BLaER1 (cell line): Measurements from ENCODE around the gene TFE3.

Experiments used
- H3K27ac ChIP-seq: shearing (Covaris generic); formaldehyde crosslinking; 2 replicates; pipeline ENCODE4 v1.8.1; 2022
- H3K27me3 ChIP-seq: shearing (Covaris generic); formaldehyde crosslinking; 2 replicates; pipeline ENCODE4 v1.8.1; 2022
- H3K36me3 ChIP-seq: shearing (Covaris generic); formaldehyde crosslinking; 2 replicates; pipeline ENCODE4 v1.8.1; 2022
- H3K4me1 ChIP-seq: shearing (Covaris generic); formaldehyde crosslinking; 2 replicates; pipeline ENCODE4 v1.8.1; 2022
- H3K4me2 ChIP-seq: shearing (Covaris generic); formaldehyde crosslinking; 2 replicates; pipeline ENCODE4 v1.8.1; 2022
- H3K4me3 ChIP-seq: shearing (Covaris generic); formaldehyde crosslinking; 2 replicates; pipeline ENCODE4 v1.8.1; 2022
- H3K9ac ChIP-seq: shearing (Covaris generic); formaldehyde crosslinking; 2 replicates; pipeline ENCODE4 v1.8.1; 2022
- H3K9me3 ChIP-seq: shearing (Covaris generic); formaldehyde crosslinking; 2 replicates; pipeline ENCODE4 v1.8.1; 2022
- H4K20me1 ChIP-seq: shearing (Covaris generic); formaldehyde crosslinking; 2 replicates; pipeline ENCODE4 v1.8.1; 2022
- Cebpa-rat ChIP-seq: shearing (Covaris generic); IDR thresholded peaks from 2 replicates; pipeline ENCODE4 v1.8.1; 2022

Gene TFE3

DNA sequence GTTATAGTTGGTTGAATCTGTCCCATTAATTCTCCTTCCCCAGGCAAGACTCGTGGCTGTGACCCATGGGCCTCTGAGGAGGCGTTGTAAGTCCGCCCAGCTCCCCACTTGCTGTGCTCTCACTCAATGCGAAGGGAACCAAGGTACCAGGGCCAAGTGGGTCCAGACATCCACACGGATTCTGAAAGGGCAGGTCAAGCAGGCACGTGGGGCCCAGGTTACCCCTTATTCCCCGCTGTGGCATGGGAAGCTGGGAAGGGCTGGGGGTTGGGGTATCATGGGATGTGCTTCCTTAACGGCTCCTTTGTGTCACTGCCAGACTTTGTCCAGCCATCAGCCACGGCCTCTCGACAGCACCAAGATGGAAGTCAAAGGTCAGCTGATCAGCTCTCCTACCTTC is 18.8 kb upstream of the TFE3 start:
- peaks cover 46% of the 10 kb centered on the region; the same call in 1 of the 2 replicates for H3K27me3 ChIP-seq
- TF ChIP-seq Cebpa-rat, result no peak
- no peak overlapping the region for H3K27ac ChIP-seq
- no peak overlapping the region for H3K9ac ChIP-seq
- no peak overlapping the region for H3K4me2 ChIP-seq
- no peaks in the 10 kb centered on the region for H3K9me3 ChIP-seq
- H3K36me3 ChIP-seq, result peaks cover 30% of the 10 kb centered on the region; the same call in 1 of the 2 replicates
- H3K4me1 ChIP-seq, result no peaks in the 10 kb centered on the region
- peaks cover 31% of the 10 kb centered on the region for H4K20me1 ChIP-seq
- no peak overlapping the region for H3K4me3 ChIP-seq

DNA sequence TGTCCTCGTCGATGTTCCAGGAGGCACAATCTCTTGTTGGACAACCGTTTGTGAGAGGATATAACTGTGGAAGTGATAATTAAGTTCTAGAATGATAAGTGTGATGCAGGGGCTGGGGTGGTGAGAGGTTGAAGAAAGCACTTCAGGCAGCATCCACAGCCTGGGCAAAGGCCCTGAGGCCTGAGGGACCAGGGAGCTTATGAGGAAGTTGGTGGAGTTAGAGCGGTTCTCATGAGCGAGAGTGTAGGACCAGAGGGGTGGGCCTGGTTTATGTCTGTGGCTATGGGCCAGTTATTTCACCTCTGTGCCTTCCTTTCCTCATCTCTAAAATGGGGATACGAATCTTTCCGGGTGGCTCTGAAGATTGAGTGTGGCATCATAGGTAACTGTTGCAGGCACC is 18.3 kb upstream of the TFE3 start:
- no peak overlapping the region for H3K4me3 ChIP-seq
- peaks cover 31% of the 10 kb centered on the region for H4K20me1 ChIP-seq
- no peak overlapping the region for H3K27ac ChIP-seq
- H3K9me3 ChIP-seq, result no peaks in the 10 kb centered on the region
- H3K4me2 ChIP-seq, result no peak overlapping the region
- peaks cover 50% of the 10 kb centered on the region; the same call in 1 of the 2 replicates for H3K27me3 ChIP-seq
- TF ChIP-seq Cebpa-rat, result no peak
- no peak overlapping the region for H3K9ac ChIP-seq
- H3K36me3 ChIP-seq, result peaks cover 30% of the 10 kb centered on the region; the same call in 1 of the 2 replicates
- no peaks in the 10 kb centered on the region for H3K4me1 ChIP-seq

GRCh38 chrX:49060914-49061313 is 17.8 kb upstream of the TFE3 start:
- Histone ChIP-seq H3K4me1 (no peaks in the 10 kb centered on the region), H3K4me2 (no peak overlapping the region), H4K20me1 (peaks cover 31% of the 10 kb centered on the region), H3K36me3 (peaks cover 30% of the 10 kb centered on the region; the same call in 1 of the 2 replicates), H3K9me3 (no peaks in the 10 kb centered on the region), H3K27ac (no peak overlapping the region), H3K27me3 (peaks cover 52% of the 10 kb centered on the region; the same call in 1 of the 2 replicates), H3K9ac (no peak overlapping the region), H3K4me3 (no peak overlapping the region)
- TF ChIP-seq Cebpa-rat, result no peak

DNA sequence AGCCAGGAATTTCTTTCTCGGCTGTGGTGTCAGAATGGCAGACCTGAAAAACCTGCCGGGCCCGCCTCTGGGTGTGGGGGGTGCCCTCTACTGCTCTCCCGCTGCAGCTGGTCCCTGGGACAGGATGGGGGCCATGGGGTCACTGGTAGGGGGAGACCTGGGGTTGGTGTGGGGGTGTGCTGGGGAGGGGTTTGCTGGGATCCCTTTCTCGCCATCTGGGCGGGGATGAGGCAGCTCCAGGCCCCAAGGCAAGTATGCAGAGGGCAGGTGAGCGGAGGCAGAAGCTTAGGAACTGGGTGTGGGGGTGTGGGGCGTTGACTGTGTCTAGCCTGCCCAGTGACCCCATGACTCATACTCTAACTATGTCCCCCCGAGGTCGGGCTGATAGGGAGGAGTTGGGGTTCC is 16.5 kb upstream of the TFE3 start:
- Histone ChIP-seq H3K4me3 (no peak overlapping the region), H3K9ac (no peak overlapping the region), H3K9me3 (no peaks in the 10 kb centered on the region), H3K4me2 (no peak overlapping the region), H3K27me3 (peaks cover 58% of the 10 kb centered on the region; the same call in 1 of the 2 replicates), H3K4me1 (peaks cover 2% of the 10 kb centered on the region), H3K27ac (no peak overlapping the region), H3K36me3 (peaks cover 22% of the 10 kb centered on the region; the same call in 1 of the 2 replicates), H4K20me1 (peaks cover 31% of the 10 kb centered on the region)
- TF ChIP-seq Cebpa-rat, result no peak

- H3K9me3 ChIP-seq, result no peaks in the 10 kb centered on the region
- H3K27ac ChIP-seq, result no peak overlapping the region
- H3K4me3 ChIP-seq, result no peak overlapping the region
- peaks cover 26% of the 10 kb centered on the region for H4K20me1 ChIP-seq
- peaks cover 17% of the 10 kb centered on the region; the same call in 1 of the 2 replicates for H3K36me3 ChIP-seq
- peaks cover 54% of the 10 kb centered on the region; the same call in 1 of the 2 replicates for H3K27me3 ChIP-seq
- H3K9ac ChIP-seq, result no peak overlapping the region
- no peak for TF ChIP-seq Cebpa-rat
- H3K4me2 ChIP-seq, result no peak overlapping the region
- H3K4me1 ChIP-seq, result peaks cover 7% of the 10 kb centered on the region
These were observed 16.0 kb upstream of the TFE3 start for GRCh38 chrX:49059201-49059600.

DNA sequence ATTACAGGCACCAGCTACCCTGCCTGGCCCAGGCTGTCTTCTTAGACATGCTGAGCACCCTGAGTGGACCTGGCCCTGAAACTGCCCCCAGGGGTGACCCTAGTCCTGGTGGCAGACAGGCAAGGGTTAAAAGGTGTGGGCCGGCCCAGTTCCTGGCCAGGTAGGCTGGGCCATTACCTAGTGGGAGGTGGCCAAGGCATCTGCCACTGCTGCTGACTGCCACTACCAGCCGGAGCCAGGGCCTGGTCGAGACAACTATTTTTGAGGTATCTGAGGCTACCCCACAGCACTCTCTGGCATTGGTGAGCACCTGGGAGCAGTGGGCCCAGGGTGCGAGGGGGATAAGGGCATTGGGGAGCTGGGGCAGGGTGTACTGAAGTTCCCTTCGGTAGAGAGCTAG is 15.6 kb upstream of the TFE3 start, which contains the start of gene CCDC120:
Gene CCDC120 (plus strand): TSS at position 206 of the 400 bp plus-strand sequence. CDS start 3,043 bp downstream, outside the sequence.
- Histone ChIP-seq H3K9ac (no peak within 1 kb of the TSS), H3K9me3 (no peaks in the 10 kb centered on the region), H3K36me3 (peaks cover 13% of the 10 kb centered on the region; the same call in 1 of the 2 replicates), H3K27ac (no peak within 1 kb of the TSS), H3K27me3 (peaks cover 52% of the 10 kb centered on the region; the same call in 1 of the 2 replicates), H3K4me1 (peaks cover 10% of the 10 kb centered on the region), H3K4me2 (no peak within 1 kb of the TSS), H4K20me1 (peaks cover 22% of the 10 kb centered on the region), H3K4me3 (no peak within 1 kb of the TSS)
- no peak for TF ChIP-seq Cebpa-rat

- peak overlapping the region; percentile 79 for H3K4me2 ChIP-seq
- peak overlapping the region; percentile 80 for H3K9ac ChIP-seq
- peaks cover 10% of the 10 kb centered on the region for H3K4me1 ChIP-seq
- no peaks in the 10 kb centered on the region for H3K9me3 ChIP-seq
- peaks cover 65% of the 10 kb centered on the region for H3K27me3 ChIP-seq
- H3K27ac ChIP-seq, result peak overlapping the region; percentile 72; the same call in 1 of the 2 replicates
- no peaks in the 10 kb centered on the region for H3K36me3 ChIP-seq
- no peak for TF ChIP-seq Cebpa-rat
- H4K20me1 ChIP-seq, result peaks cover 9% of the 10 kb centered on the region; the same call in 1 of the 2 replicates
- peak overlapping the region; percentile 75 for H3K4me3 ChIP-seq
These were observed 11.1 kb upstream of the TFE3 start for GRCh38 chrX:49054073-49054762.

GRCh38 chrX:49053223-49054072 is 10.3 kb upstream of the TFE3 start:
- peak overlapping the region; percentile 80 for H3K9ac ChIP-seq
- H4K20me1 ChIP-seq, result peaks cover 9% of the 10 kb centered on the region; the same call in 1 of the 2 replicates
- H3K4me1 ChIP-seq, result peaks cover 10% of the 10 kb centered on the region
- no peaks in the 10 kb centered on the region for H3K9me3 ChIP-seq
- peak overlapping the region; percentile 75 for H3K4me3 ChIP-seq
- peaks cover 66% of the 10 kb centered on the region for H3K27me3 ChIP-seq
- no peaks in the 10 kb centered on the region for H3K36me3 ChIP-seq
- no peak for TF ChIP-seq Cebpa-rat
- peak overlapping the region; percentile 79 for H3K4me2 ChIP-seq
- peak overlapping the region; percentile 72 for H3K27ac ChIP-seq

GRCh38 chrX:49043987-49044281 is 777 bp upstream of the TFE3 start:
- no peak for TF ChIP-seq Cebpa-rat
- Histone ChIP-seq H3K9me3 (0 out of 2 replicates have a peak, but pooled peaks cover 3% of the 10 kb centered on the region), H3K9ac (no peak overlapping the region), H3K27me3 (peaks cover 16% of the 10 kb centered on the region), H3K4me1 (peaks cover 35% of the 10 kb centered on the region), H3K36me3 (peaks cover 4% of the 10 kb centered on the region), H3K27ac (no peak overlapping the region), H3K4me2 (peak overlapping the region; percentile 33), H4K20me1 (0 out of 2 replicates have a peak, but pooled peaks cover 10% of the 10 kb centered on the region), H3K4me3 (no peak overlapping the region)
